HL-60 (cell line): ENCODE measurements around the gene TESK2.

Source experiments
- CTCF ChIP-seq: IDR thresholded peaks from one replicate; pipeline ENCODE4 v1.5.1; 2011; ENCODE audit warnings: low read length, control low read depth, inconsistent platforms; ENCODE audit not compliant: insufficient read depth
- GABPA ChIP-seq: IDR thresholded peaks from 2 replicates; pipeline ENCODE4 v1.6.1; 2012; ENCODE audit warnings: low read depth
- POLR2AphosphoS5 ChIP-seq: IDR thresholded peaks from 2 replicates; pipeline ENCODE4 v1.6.1; 2012; ENCODE audit warnings: low read depth
- REST ChIP-seq: IDR thresholded peaks from 2 replicates; pipeline ENCODE4 v1.6.1; 2012; ENCODE audit warnings: low read depth; ENCODE audit not compliant: insufficient replicate concordance

DNA sequence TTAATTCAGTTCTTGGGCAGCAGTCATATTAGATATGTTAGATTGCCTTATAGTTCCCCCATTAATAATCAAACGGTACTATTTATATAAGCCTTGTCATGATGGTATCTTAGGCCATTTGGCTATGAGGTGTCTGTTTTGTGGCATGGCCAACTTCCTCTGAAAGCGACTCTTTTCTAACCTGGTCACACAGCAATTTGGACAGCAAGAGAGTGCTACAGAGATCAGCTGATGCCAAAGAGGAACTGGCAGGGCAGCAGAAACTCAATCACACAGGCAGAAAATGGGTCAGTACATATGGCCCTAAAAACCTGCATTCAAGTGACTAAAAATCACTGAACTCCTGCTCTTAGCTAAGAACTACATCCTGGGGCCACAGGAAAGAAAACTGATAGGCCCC is 137.3 kb downstream of the TESK2 start:
- TF ChIP-seq CTCF (no peak), GABPA (no peak), POLR2AphosphoS5 (no peak), REST (no peak)
